Transverse colon (tissue), 4 donors: ENCODE results near the gene LONP2. TPM values are rescaled to one million over a fixed set of nuclear protein-coding genes. Genes with fewer than 3 reads are reported as not detected.
"Not testable (repeated sequence)": the region's sequence is repeated elsewhere in the genome, so short reads cannot be mapped to it uniquely, and the experiment has no call there.

ENCODE experiments used
- DNase-seq: peaks from one replicate; pipeline ENCODE4 v3.0.0-alpha.2; 2019
- H3K27ac ChIP-seq, 4 donors: fragments of 200-600 bp; sonication (generic); 2 replicates each; pipeline ENCODE4 v1.5.1; 2016 to 2018; ENCODE audit warnings: inconsistent platforms in 4 of 4
- H3K27me3 ChIP-seq: fragments of 200-600 bp; sonication (generic); 2 replicates; pipeline ENCODE4 v1.5.1; 2017; ENCODE audit warnings: inconsistent platforms
- H3K36me3 ChIP-seq, 4 donors: fragments of 200-600 bp; sonication (generic); 2 replicates each; pipeline ENCODE4 v1.5.1; 2017 to 2019; ENCODE audit warnings: inconsistent platforms in 4 of 4
- H3K4me1 ChIP-seq, 4 donors: fragments of 200-600 bp; sonication (generic); 2 replicates each; pipeline ENCODE4 v1.5.1; 2017 to 2020; ENCODE audit warnings: inconsistent platforms in 4 of 4
- H3K4me3 ChIP-seq, 4 donors: fragments of 200-600 bp; sonication (generic); 1 replicate in 1 of 4; 2 replicates in 3 of 4; pipeline versions ENCODE4 v1.5.1 to v1.6.1; 2017 to 2019; ENCODE audit warnings: inconsistent platforms in 4 of 4
- H3K9me3 ChIP-seq, 2 donors: fragments of 200-600 bp; sonication (generic); 2 replicates each; pipeline ENCODE4 v1.5.1; 2017 to 2019; ENCODE audit warnings: inconsistent platforms in 2 of 2
- EP300 ChIP-seq: sonication (generic); formaldehyde crosslinking; IDR thresholded peaks from one replicate; pipeline ENCODE4 v1.6.1; 2017; ENCODE audit warnings: antibody characterized with exemption, low read depth
- POLR2A ChIP-seq: fragments of 450-650 bp; IDR thresholded peaks from one replicate; pipeline ENCODE4 v1.6.1; 2016; ENCODE audit warnings: antibody characterized with exemption, mild to moderate bottlenecking, moderate library complexity
- POLR2AphosphoS5 ChIP-seq, 3 donors: sonication (generic); formaldehyde crosslinking; IDR thresholded peaks; one replicate each; pipeline ENCODE4 v1.6.1; 2016; ENCODE audit warnings: antibody characterized with exemption in 3 of 3
- WGBS, 2 donors: methylation state at CpG; one replicate each; pipeline ENCODE4 v1.1.5; 2018; ENCODE audit warnings: low coverage in 1 of 2; 5-methylcytosine and 5-hydroxymethylcytosine counted together
- in situ Hi-C, 4 donors: fragments of 200-750 bp; cut with MboI; loops; one replicate each; pipeline versions ENCODE4 v1.15.0 to v1.15.1; 2017; ENCODE audit warnings: low sequenced_read_pairs in 3 of 4, low pct_ligation_motif_present in 1 of 4, low pct_unique_long_range_greater_than_20kb in 1 of 4
- intact Hi-C: fragments of 100-400 bp; cut with DNase I; formaldehyde crosslinking; loops from one replicate; pipeline ENCODE4 v1.15.1; 2023; ENCODE audit warnings: low total_unique reads
- total RNA-seq, 4 donors: library from RNA; depleted of rRNA; stranded (reverse); fragments of >200 nt; gene quantifications; one replicate each; pipeline ENCODE4 v1.1.0, GENCODE V29; 2016
- TF ChIP-seq, protein P1 (sequence below), 5 experiments: fragments of 200-600 bp in 3 of 5; fragments of 450-650 bp in 2 of 5; sonication (generic) in 3 of 5; IDR thresholded peaks; 1 replicate in 2 of 5; 2 replicates in 3 of 5; pipeline ENCODE4 v1.5.1; 2016 to 2017; ENCODE audit warnings: antibody characterized with exemption in 5 of 5, inconsistent platforms in 3 of 5, mild to moderate bottlenecking in 2 of 5, moderate library complexity in 1 of 5

Gene LONP2
- total RNA-seq, 4 donors from 2014 or later = 51.3 to 104 (median 65.3) TPM

- intact Hi-C loops = no loop called here
- no peak overlapping the region for H3K27ac ChIP-seq
- no peak for DNase-seq
- H3K9me3 ChIP-seq = no peaks in the 10 kb centered on the region
- peaks cover 6 to 85% (median 31%) of the 10 kb centered on the region in 4 donors for H3K4me1 ChIP-seq
- TF ChIP-seq POLR2A (no peak), EP300 (no peak), POLR2AphosphoS5 (IDR thresholded peaks at IDR 0.05) (no peak)
- TF ChIP-seq, protein P1, sequence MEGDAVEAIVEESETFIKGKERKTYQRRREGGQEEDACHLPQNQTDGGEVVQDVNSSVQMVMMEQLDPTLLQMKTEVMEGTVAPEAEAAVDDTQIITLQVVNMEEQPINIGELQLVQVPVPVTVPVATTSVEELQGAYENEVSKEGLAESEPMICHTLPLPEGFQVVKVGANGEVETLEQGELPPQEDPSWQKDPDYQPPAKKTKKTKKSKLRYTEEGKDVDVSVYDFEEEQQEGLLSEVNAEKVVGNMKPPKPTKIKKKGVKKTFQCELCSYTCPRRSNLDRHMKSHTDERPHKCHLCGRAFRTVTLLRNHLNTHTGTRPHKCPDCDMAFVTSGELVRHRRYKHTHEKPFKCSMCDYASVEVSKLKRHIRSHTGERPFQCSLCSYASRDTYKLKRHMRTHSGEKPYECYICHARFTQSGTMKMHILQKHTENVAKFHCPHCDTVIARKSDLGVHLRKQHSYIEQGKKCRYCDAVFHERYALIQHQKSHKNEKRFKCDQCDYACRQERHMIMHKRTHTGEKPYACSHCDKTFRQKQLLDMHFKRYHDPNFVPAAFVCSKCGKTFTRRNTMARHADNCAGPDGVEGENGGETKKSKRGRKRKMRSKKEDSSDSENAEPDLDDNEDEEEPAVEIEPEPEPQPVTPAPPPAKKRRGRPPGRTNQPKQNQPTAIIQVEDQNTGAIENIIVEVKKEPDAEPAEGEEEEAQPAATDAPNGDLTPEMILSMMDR (IDR thresholded peaks at IDR 0.05) = no peak
- H3K36me3 ChIP-seq = no peaks in the 10 kb centered on the region
- no peak overlapping the region for H3K4me3 ChIP-seq
- in situ Hi-C loops = loop anchor here in 2 of 4 donors (25.0 kb wide), 2 partner anchors 140 to 165 kb away; no protein-coding TSS in a partner anchor
- H3K27me3 ChIP-seq = no peaks in the 10 kb centered on the region
- WGBS, 2 donors = 96 to 97% methylated on average over 4 of the region's 4 CpGs
Measured at GRCh38 chr16:48372744-48373143, 128.6 kb downstream of the LONP2 start.

DNA sequence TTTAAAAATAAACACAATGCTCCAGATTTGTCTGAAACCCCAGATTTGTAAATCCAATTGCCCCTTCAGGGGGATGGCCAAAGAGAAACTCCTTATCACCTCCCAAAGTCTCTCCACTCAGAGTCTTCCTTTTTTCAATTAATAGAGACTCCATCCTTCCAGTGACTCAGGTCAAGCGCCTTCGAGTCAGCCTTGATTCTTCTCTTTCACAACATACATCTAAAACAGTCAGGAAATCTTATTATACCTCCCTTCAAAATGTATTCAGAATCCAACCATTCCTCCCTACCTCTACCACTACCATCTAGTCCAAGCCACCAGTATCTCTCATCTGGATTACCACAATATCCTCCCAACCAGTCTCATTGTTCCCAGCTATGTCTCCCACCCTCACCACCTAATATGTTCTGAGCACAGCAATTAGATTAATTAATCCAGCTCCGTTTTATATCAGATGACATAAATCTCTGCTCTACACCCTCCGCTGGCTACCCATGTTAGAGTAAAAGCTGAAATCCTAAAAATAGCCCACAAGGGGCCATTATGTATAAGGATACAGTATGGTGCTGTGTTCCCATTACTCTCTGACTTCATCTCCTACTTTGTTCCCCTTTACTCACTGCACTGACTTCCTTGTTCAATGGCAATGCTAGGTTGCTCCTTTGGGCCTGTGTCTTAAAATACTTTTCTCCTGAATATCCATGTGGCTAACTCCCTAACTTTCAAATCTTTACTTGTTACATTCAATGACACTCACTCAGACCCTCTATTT, 129.3 kb downstream of the LONP2 start:
- H3K9me3 ChIP-seq = no peaks in the 10 kb centered on the region
- TF ChIP-seq POLR2AphosphoS5 (IDR thresholded peaks at IDR 0.05) (no peak), EP300 (no peak), POLR2A (no peak)
- TF ChIP-seq, protein P1 (IDR thresholded peaks at IDR 0.05) = no peak
- H3K4me1 ChIP-seq = peaks cover 10 to 85% (median 31%) of the 10 kb centered on the region in 4 donors
- no peaks in the 10 kb centered on the region for H3K36me3 ChIP-seq
- H3K4me3 ChIP-seq = no peak overlapping the region
- H3K27me3 ChIP-seq = no peaks in the 10 kb centered on the region
- intact Hi-C loops = no loop called here
- no peak overlapping the region for H3K27ac ChIP-seq
- in situ Hi-C loops = loop anchor here in 2 of 4 donors (25.0 kb wide), 2 partner anchors 139 to 164 kb away; no protein-coding TSS in a partner anchor
- no peak for DNase-seq
- WGBS, 2 donors = 70 to 94% methylated on average over 3 to 4 of the region's 4 CpGs

DNA sequence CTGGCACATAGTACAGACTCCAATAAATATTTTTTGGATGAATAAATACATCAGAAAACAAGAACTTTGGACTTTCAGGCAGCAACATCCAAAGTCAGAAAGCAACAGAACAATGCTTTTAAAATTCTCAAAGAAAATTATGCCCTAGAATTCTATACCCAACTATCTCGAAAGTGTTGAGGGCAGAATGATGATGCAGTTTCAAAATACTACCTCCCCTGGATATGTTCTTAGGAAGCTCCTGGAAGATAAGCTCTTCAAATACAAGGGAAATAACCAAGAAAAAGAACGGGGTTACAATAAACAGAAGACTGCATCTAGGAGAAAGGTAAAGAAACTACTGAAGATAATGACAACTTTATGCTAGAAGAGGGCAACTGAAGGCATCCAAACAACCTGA, 130.2 kb downstream of the LONP2 start:
- Histone ChIP-seq H3K4me1 (peaks cover 10 to 90% (median 37%) of the 10 kb centered on the region in 4 donors), H3K27ac (no peak overlapping the region), H3K27me3 (no peaks in the 10 kb centered on the region), H3K4me3 (no peak overlapping the region), H3K9me3 (no peaks in the 10 kb centered on the region), H3K36me3 (no peaks in the 10 kb centered on the region)
- intact Hi-C loops (no loop called here), in situ Hi-C loops (loop anchor here in 2 of 4 donors (25.0 kb wide), 2 partner anchors 138 to 163 kb away; no protein-coding TSS in a partner anchor)
- TF ChIP-seq POLR2A (no peak), EP300 (no peak), POLR2AphosphoS5 (IDR thresholded peaks at IDR 0.05) (no peak)
- TF ChIP-seq, protein P1 (IDR thresholded peaks at IDR 0.05) = no peak
- 42 to 43% methylated on average over 2 of the region's 2 CpGs for WGBS, 2 donors
- no peak for DNase-seq

- H3K36me3 ChIP-seq, H3K4me3 ChIP-seq, DNase-seq, intact Hi-C loops, H3K27me3 ChIP-seq, H3K27ac ChIP-seq, H3K9me3 ChIP-seq: not testable (repeated sequence)
- WGBS, 2 donors = 88 to 92% methylated on average over 3 to 7 of the region's 7 CpGs
- in situ Hi-C loops = loop anchor here in 1 of 4 donors (25.0 kb wide), 1 partner anchor 235 kb away; the partner anchor contains the start of gene N4BP1
- H3K4me1 ChIP-seq = peaks cover 29 to 96% (median 44%) of the 10 kb centered on the region in 4 donors
Measured at GRCh38 chr16:48377301-48377700, 133.2 kb downstream of the LONP2 start.
